Uterus (tissue), 4 donors: ENCODE measurements around the gene UST. TPM values are rescaled to one million over a fixed set of nuclear protein-coding genes. Genes with fewer than 3 reads are reported as not detected.

Experiments used
- DNase-seq, 2 donors: peaks; one replicate each; pipeline ENCODE4 v3.0.0-alpha.2; 2019 to 2020
- H3K27ac ChIP-seq, 2 donors: fragments of 200-600 bp; sonication (generic); 1 replicate in 1 of 2; 2 replicates in 1 of 2; pipeline ENCODE4 v1.5.1; 2016 to 2018
- H3K27me3 ChIP-seq, 2 donors: fragments of 200-600 bp; sonication (generic); one replicate each; pipeline ENCODE4 v1.5.1; 2018 to 2019; ENCODE audit warnings: control low read depth in 1 of 2
- H3K36me3 ChIP-seq, 2 donors: fragments of 200-600 bp; sonication (generic); one replicate each; pipeline ENCODE4 v1.5.1; 2019; ENCODE audit warnings: control low read depth in 1 of 2
- H3K4me1 ChIP-seq, 2 donors: fragments of 200-600 bp; sonication (generic); one replicate each; pipeline ENCODE4 v1.5.1; 2018 to 2019; ENCODE audit warnings: control low read depth in 1 of 2
- H3K4me3 ChIP-seq, 2 donors: fragments of 200-600 bp; sonication (generic); 1 replicate in 1 of 2; 2 replicates in 1 of 2; pipeline ENCODE4 v1.5.1; 2018 to 2019; ENCODE audit warnings: mild to moderate bottlenecking in 1 of 2
- H3K9me3 ChIP-seq, 2 donors: fragments of 200-600 bp; sonication (generic); one replicate each; pipeline ENCODE4 v1.5.1; 2019; ENCODE audit warnings: control low read depth in 1 of 2
- CTCF ChIP-seq, 4 experiments: fragments of 200-600 bp in 2 of 4; fragments of 450-650 bp in 2 of 4; sonication (generic) in 2 of 4; IDR thresholded peaks; one replicate each; pipeline ENCODE4 v1.5.1; 2016 to 2019; ENCODE audit warnings: antibody characterized with exemption in 4 of 4, mild to moderate bottlenecking in 2 of 4, moderate library complexity in 1 of 4
- POLR2A ChIP-seq, 2 donors: fragments of 450-650 bp; IDR thresholded peaks; one replicate each; pipeline ENCODE4 v1.6.1; 2016; ENCODE audit warnings: antibody characterized with exemption in 2 of 2, mild to moderate bottlenecking in 1 of 2, moderate library complexity in 1 of 2
- intact Hi-C: fragments of 100-400 bp; cut with DNase I; formaldehyde crosslinking; loops from one replicate; pipeline ENCODE4 v1.15.1; 2023; ENCODE audit warnings: low total_unique reads
- total RNA-seq, 4 donors: library from RNA; depleted of rRNA in 3 of 4; stranded (reverse); fragments of >200 nt in 3 of 4; gene quantifications; one replicate each; pipeline versions ENCODE4 v1.1.0 to v1.2.4, GENCODE V29; 2014 to 2023
- donor health status: DM: yes; HTN: yes; CAD: no.

UST gene
- total RNA-seq, 4 donors from 2014 or later: 6.1 to 23.2 (median 17.2) TPM

- intact Hi-C loops: no loop called here
- Histone ChIP-seq H3K4me1 (no peaks in the 10 kb centered on the region), H3K27ac (no peak overlapping the region), H3K27me3 (no peaks in the 10 kb centered on the region), H3K36me3 (no peaks in the 10 kb centered on the region), H3K4me3 (no peak overlapping the region), H3K9me3 (no peaks in the 10 kb centered on the region)
- no peak for DNase-seq
- no peak for TF ChIP-seq CTCF (IDR thresholded peaks at IDR 0.05)
- TF ChIP-seq POLR2A (IDR thresholded peaks at IDR 0.05): no peak
Measured at GRCh38 chr6:149108038-149108748, 361.4 kb downstream of the UST start.

DNA sequence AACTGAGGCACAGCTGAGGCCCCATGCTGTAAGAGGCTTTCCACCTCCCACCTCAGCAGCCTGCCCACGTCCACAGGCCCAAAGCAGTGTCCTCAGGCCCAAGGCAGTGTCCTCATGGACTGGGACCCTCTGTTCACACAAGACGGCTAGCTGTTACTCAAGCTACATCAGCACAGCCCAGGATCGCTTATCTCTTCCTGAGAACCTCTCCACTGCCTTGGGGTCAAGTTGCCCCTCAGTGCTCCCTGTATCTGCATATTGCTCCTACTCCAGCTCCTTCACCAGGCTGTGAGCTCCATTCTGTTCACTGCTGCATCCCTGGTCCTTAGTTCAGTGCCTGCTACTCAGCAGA lies 361.9 kb downstream of the UST start:
- no peak for DNase-seq
- Histone ChIP-seq H3K9me3 (no peaks in the 10 kb centered on the region), H3K27me3 (no peaks in the 10 kb centered on the region), H3K4me3 (no peak overlapping the region), H3K27ac (no peak overlapping the region), H3K36me3 (no peaks in the 10 kb centered on the region), H3K4me1 (no peaks in the 10 kb centered on the region)
- no peak for TF ChIP-seq CTCF (IDR thresholded peaks at IDR 0.05)
- intact Hi-C loops: no loop called here

DNA sequence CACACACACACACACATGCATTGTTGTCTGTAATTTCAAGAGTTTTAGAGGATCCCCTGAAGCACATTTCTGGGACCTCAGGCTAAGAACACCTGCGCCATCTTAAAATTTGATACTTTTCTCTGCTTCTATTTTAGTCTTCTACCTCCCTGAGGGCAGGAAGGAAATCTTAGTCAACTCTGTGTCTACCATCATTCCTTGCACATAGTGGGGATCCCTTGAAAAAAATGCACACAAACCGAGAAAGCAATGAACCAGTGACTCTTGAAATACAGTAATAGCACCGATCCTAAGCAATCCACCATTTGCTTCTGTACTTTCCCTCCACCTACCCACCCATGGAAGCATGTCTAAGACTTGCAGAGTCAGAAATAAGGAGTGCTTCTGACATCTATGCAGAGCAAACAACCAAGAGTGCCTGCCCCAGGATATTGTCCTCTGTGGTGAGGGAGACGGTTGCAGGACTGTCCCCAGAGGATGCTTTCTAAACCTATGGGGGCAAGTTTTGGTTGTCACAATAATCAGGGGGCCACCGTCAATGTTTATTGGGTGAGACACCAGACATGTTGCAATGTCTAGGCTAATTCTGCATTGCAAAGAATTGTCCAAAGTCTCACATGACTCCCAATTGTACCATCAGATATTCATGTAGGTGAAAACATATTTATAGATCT lies 362.7 kb downstream of the UST start:
- no peaks in the 10 kb centered on the region for H3K4me1 ChIP-seq
- no peak for TF ChIP-seq CTCF (IDR thresholded peaks at IDR 0.05)
- TF ChIP-seq POLR2A (IDR thresholded peaks at IDR 0.05): no peak
- intact Hi-C loops: no loop called here
- no peaks in the 10 kb centered on the region for H3K27me3 ChIP-seq
- no peak overlapping the region for H3K4me3 ChIP-seq
- DNase-seq: no peak
- no peaks in the 10 kb centered on the region for H3K36me3 ChIP-seq
- no peaks in the 10 kb centered on the region for H3K9me3 ChIP-seq
- no peak overlapping the region for H3K27ac ChIP-seq

DNA sequence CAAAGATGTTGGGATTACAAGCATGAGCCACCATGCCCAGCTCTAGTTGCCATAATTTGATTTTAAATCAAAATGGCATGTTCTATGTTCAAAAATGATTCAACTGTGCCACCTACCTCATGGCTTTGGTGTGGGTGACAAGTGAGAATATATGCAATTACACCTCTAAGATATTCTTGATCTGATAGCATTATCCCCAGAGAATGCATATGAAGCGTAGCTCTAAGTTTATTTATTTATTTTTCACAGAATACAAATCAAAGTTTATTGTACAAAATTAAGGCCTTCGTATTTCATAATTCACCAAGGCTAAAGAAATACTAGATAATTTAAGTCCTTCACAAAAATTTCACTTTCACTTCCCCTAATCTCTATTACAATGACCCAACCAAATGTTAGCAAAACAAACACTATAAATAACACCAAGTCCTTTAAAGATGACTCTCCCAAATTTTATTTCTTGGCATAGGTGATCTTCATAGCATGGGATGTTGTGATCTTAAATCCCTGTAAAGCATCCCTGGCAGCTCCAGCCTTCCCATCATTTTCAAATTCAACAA lies 364.8 kb downstream of the UST start:
- no peaks in the 10 kb centered on the region for H3K36me3 ChIP-seq
- H3K4me3 ChIP-seq: no peak overlapping the region
- intact Hi-C loops: no loop called here
- H3K9me3 ChIP-seq: no peaks in the 10 kb centered on the region
- TF ChIP-seq POLR2A (IDR thresholded peaks at IDR 0.05) (no peak), CTCF (IDR thresholded peaks at IDR 0.05) (no peak)
- no peak overlapping the region for H3K27ac ChIP-seq
- DNase-seq: no peak
- no peaks in the 10 kb centered on the region for H3K27me3 ChIP-seq
- no peaks in the 10 kb centered on the region for H3K4me1 ChIP-seq

GRCh38 chr6:149112976-149113375 lies 366.1 kb downstream of the UST start:
- H3K27me3 ChIP-seq: no peaks in the 10 kb centered on the region
- H3K36me3 ChIP-seq: no peaks in the 10 kb centered on the region
- H3K4me3 ChIP-seq: no peak overlapping the region
- no peak overlapping the region for H3K27ac ChIP-seq
- DNase-seq: no peak
- H3K4me1 ChIP-seq: no peaks in the 10 kb centered on the region
- TF ChIP-seq CTCF (IDR thresholded peaks at IDR 0.05) (no peak), POLR2A (IDR thresholded peaks at IDR 0.05) (no peak)
- H3K9me3 ChIP-seq: no peaks in the 10 kb centered on the region
- intact Hi-C loops: no loop called here
